ENCODE data around the gene MAVS. TPM values are rescaled to one million over a fixed set of nuclear protein-coding genes. Genes with fewer than 3 reads are reported as not detected.
A peak's percentile ranks its signal among the peaks of the same experiment; 100 is the strongest.

MAVS gene
- polyA plus RNA-seq (ENCODE audit: insufficient read length in 3 of 3) = 10 to 100 TPM; 23.9 to 28.3 (median 25.2) TPM

DNA sequence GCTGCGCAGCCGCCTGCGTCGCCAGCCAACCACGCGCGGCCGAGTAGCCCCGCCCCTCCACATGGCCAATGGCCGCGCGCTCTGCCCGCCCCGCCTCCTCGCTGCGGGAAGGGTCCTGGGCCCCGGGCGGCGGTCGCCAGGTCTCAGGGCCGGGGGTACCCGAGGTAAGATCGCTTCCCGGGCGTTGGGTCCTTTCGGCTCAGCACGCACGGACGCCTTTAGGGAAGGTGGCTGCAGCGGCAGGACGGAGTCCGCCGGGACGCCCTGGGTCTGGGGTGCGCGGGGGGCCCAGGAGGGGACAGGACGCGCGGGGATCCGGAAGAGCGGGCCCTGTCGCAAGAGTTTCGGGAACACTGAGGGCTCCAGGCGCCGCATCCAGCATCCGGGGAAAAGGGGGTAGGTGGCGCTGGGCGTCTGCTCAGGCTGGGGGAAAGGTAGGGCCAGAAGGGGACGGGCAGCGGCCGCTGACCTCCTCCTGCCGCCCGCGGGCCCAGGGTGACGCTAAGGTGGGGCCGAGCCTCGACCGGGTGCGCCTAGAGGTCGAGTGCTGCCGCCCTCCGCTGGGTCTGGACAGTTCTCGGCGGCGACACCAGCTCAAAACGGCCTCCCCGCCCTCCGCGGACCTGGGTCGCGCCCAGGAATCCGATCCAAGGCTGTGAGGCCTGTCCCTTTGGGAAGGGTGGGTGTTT lies at the start of gene MAVS:
Gene MAVS, plus strand, starts transcription at position 95 of the 689 bp plus-strand sequence. CDS start 7,791 bp downstream, outside the sequence.
- DNase-seq (ENCODE audit: low read depth in 3 of 3, low spot score in 2 of 3) = peak in 2 of 3 donors; percentile 71 to 74

DNA sequence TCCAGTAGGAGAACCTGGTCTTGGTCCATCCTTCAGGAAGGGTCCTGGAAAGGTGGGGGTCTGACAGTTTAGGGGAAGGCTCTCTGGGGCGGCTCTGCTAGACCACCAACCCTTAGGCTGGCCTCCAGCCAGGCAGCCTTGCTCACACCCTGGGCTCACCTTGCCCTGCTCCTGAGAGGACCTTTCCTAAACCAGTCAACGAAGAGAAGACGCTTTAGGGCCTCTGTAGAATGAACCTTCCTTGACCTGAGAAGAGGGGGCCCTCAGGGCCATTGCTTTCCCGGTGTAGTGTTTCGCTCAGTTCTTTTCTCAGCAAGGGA lies 49.4 kb upstream of the MAVS start:
- DNase-seq (ENCODE audit: low read depth in 3 of 3, low spot score in 2 of 3) = no peak

DNA sequence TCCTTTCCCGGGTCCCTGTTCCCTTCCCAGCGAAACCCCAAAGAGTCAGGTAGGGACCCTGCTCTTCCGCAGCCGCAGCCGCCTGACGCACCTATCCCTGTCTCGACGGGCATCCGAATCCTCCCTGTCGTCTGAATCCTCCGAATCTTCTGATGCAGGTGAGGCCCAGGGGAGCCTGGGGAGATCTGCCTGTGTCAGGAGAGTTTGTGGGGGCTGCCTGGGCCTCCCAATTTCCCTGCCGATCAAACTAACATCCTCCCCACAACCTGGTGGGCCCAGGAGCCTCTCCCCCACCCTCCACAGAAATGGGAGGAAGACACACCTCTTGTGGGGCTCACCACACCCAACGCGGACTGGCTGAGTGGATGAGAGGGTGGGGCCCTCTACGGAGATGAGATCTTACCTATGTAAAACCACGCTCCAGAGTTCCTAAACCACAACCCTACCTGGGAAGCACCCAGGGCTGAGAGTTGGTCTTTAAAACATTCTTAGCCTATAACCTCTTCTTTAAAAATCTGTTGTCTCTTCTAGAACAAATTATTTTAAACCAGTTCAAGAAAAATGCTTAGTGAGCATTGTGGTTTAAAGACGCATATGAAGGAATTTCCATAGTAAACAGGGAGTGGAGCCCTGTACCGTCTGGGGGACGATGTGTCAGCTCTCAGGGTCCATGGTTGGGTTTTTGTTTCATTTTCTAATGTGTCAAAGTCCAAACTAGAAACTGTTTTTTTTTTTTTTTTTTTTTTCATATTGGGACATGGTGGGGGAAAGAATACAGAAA lies 48.9 kb upstream of the MAVS start:
- DNase-seq (ENCODE audit: low read depth in 3 of 3, low spot score in 2 of 3) = no peak

DNA sequence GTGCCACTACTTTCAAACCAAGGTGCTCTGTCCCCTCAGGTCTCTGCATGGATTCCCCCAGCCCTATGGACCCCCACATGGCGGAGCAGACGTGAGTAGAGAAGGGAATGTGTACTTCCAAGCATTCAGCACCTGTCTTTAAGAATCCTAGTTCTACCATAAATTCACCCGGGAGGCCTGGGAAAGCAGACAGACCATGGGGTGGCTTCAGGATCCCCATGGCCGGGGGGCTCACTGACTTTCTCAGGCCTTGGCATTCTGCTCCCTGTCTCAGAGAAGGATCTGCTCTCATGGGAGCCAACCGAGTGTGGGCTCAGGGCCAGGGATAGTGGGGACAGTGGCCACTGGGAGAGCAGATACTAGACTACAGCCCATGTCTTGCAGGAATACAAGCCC lies 48.3 kb upstream of the MAVS start:
- no peak for DNase-seq (ENCODE audit: low read depth in 3 of 3, low spot score in 2 of 3)

DNA sequence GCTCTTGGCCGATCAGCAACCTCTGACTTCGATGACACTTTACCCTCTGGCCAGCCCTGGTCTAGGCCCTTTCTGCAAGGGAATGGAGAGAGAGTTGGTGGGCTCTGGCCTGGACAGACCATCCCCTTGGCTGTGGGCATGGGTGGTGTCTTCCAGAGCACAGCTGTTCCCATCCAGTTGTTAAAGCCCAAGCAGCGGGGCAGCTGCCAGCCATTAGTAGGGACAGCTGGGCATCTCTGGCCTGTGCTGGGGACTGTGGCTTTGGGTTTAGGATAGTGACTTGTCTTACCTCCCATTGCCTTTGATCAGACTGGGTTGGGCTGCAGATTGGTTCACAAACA lies 47.8 kb upstream of the MAVS start:
- no peak for DNase-seq (ENCODE audit: low read depth in 3 of 3, low spot score in 2 of 3)

DNA sequence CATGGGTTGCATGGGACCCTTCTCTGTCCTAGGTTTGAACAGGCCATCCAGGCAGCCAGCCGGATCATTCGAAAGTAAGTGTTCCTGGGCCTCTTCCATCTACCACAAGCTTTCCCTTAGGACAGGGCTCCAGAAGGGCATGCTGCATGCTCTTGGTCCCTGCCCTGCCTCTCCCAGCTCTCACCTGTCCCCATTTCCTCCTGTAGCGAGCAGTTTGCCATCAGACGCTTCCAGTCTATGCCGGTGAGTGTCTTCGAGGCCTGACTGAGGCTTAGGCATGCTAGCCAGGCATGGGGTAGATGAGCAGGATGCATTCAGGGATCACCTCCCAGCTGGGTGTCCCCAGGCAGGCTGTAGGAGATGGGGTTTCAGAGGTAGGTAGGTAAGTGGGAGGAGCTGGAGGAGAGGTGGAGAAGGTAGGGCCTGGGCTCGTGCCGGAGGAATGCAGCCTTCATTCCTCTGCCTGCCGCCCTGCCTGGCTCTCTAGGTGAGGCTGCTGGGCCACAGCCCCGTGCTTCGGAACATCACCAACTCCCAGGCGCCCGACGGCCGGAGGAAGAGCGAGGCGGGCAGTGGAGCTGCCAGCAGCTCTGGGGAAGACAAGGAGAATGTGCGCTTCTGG lies 46.3 kb upstream of the MAVS start:
- DNase-seq (ENCODE audit: low read depth in 3 of 3, low spot score in 2 of 3) = no peak

DNA sequence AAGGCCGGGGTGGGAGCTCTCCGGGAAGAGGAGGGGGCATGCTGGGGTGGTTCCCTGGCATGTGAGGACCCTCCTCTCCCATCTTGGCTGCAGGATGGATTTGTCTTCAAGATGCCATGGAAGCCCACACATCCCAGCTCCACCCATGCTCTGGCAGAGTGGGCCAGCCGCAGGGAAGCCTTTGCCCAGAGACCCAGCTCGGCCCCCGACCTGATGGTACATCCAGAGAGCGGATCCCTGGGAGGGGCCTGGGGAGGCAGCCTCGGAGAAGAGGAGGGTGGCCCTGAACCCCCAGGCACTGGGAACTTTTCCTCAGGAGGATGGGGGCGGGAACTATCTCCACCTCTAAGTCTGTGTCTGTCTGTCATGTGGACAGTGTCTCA lies 45.8 kb upstream of the MAVS start:
- DNase-seq (ENCODE audit: low read depth in 3 of 3, low spot score in 2 of 3) = no peak

DNA sequence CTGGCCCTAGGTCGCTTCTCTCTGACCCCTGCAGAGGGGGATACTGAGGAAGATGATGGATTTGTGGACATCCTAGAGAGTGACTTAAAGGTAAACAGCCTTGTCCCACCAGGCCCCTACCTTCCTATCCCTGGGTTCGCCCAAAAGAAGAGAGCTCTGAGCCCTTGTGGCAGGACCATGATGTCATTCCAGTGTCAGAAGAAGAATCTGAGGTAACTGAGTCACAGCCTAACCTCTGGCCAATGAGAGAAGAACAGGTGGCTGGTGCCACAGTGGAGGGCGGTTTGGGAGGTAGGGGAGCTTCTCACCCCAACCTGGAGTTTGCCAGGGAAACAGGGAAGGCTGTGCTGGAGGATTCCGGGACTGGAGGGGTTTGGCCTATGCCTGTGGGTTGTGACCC lies 45.3 kb upstream of the MAVS start:
- DNase-seq (ENCODE audit: low read depth in 3 of 3, low spot score in 2 of 3) = no peak

DNA sequence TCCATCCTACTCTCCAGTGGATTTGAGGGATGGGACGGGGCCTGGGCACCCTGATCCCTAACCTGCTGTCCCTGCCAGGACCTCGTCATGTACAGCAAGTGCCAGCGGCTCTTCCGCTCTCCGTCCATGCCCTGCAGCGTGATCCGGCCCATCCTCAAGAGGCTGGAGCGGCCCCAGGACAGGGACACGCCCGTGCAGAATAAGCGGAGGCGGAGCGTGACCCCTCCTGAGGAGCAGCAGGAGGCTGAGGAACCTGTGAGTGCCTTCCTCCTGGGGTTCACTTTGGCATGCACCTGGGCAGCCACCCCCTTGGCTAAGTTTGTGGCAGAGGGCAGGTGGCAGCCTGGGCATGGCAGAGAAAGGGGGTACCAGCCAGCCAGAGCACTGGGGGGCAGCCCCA lies 44.8 kb upstream of the MAVS start:
- no peak for DNase-seq (ENCODE audit: low read depth in 3 of 3, low spot score in 2 of 3)

DNA sequence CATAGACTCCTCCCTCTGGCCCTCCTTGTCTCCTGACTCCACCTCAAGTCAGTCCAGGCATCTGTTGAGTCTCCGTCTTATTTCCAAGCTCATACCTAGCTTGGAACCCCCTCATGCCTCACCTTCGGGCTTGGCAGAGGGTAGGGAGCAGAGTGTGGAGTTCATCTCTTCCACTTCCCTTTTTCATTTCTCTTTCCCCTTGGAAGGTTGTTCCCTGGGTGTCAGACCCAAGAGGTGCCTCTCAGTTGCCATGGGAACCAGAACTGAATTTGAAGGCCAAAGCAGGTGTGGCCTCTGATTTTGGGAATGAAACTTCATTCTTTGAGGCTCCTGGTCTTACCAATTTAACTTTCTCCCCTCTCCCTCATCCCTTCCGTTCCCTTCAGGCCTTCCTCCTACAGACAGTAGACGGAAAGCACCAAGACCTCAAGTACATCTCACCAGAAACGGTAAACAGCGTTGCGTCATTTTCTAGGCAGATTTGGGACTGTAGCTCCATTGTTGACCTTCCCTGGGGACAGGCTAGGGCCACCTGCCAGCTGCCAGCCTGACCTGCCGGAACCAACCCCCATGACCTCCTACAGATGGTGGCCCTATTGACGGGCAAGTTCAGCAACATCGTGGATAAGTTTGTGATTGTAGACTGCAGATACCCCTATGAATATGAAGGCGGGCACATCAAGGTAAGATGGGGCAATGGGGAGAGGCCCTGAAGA lies 44.0 kb upstream of the MAVS start:
- DNase-seq (ENCODE audit: low read depth in 3 of 3, low spot score in 2 of 3) = no peak

DNA sequence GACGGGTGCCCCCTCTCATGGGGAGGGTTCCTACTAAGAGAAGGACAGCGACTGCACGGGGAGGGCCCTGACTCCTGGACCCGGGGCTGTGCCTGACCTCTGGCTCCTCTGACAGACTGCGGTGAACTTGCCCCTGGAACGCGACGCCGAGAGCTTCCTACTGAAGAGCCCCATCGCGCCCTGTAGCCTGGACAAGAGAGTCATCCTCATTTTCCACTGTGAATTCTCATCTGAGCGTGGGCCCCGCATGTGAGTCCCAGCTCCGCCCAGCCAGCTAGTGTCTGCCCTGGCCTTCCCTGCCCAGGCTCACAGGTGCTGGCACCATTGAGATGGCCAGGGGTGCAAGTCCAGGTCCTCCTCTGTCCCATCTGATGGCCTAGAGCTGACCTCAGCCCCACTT lies 43.3 kb upstream of the MAVS start:
- DNase-seq (ENCODE audit: low read depth in 3 of 3, low spot score in 2 of 3) = no peak

DNA sequence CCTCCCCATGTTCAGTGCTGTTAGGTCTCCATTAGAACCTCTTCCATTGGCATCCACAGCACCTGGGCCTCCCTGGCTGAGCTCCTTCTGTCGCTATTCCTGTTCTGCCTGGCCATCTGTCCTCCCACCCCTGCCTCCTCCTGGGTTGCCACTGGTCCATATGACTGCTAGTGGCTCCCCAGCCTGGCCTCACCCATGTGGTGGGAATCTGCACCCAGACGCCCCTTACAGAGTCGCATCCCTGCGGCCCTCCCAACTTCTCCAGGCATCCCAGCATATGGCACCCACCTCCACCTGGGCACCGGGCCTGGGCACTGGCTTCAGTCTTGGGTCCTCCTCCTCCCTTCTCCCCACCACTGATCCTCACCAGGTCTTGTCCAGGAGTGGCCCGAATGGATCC lies 42.8 kb upstream of the MAVS start:
- no peak for DNase-seq (ENCODE audit: low read depth in 3 of 3, low spot score in 2 of 3)

DNA sequence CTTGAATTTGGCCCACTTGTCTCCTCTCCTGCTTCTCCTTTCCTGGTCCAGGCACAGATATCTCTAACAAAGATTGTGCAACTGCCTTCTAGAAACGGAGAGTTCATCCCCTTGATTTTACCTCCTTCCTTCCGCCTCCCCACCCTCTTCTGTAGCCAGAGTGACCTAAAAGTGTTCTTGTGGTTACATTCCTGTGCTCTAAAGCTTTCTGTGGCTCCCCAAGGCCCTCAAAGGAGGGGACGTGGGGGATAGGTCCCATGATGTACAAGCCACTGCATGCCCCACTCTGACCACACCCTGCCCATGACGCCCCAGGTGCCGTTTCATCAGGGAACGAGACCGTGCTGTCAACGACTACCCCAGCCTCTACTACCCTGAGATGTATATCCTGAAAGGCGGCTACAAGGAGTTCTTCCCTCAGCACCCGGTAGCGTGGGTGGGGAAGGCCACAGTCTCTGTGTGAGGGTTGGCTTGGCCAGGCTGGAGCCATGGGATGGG lies 42.3 kb upstream of the MAVS start:
- DNase-seq (ENCODE audit: low read depth in 3 of 3, low spot score in 2 of 3) = no peak

DNA sequence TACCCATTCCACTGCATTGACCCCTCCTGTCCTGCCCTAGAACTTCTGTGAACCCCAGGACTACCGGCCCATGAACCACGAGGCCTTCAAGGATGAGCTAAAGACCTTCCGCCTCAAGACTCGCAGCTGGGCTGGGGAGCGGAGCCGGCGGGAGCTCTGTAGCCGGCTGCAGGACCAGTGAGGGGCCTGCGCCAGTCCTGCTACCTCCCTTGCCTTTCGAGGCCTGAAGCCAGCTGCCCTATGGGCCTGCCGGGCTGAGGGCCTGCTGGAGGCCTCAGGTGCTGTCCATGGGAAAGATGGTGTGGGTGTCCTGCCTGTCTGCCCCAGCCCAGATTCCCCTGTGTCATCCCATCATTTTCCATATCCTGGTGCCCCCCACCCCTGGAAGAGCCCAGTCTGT lies 41.9 kb upstream of the MAVS start:
- DNase-seq (ENCODE audit: low read depth in 3 of 3, low spot score in 2 of 3) = no peak

DNA sequence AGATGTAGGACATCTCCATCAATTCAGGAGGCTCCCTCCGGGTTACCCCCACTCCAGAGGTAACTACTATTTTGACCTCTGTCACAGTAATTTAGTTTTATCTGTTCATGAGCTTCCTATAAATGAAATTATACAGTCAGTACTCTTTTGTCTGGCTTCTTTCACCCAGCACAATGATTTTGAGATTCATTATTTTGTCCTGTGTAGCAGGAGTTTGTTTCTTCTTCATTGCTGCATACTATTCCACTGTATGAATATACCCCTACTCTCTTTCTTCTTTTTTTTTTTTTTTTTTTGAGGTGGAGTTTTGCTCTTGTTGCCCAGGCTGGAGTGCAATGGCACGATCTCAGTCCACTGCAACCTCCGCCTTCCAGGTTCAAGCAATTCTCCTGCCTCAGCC lies 38.1 kb upstream of the MAVS start:
- no peak for DNase-seq (ENCODE audit: low read depth in 3 of 3, low spot score in 2 of 3)

DNA sequence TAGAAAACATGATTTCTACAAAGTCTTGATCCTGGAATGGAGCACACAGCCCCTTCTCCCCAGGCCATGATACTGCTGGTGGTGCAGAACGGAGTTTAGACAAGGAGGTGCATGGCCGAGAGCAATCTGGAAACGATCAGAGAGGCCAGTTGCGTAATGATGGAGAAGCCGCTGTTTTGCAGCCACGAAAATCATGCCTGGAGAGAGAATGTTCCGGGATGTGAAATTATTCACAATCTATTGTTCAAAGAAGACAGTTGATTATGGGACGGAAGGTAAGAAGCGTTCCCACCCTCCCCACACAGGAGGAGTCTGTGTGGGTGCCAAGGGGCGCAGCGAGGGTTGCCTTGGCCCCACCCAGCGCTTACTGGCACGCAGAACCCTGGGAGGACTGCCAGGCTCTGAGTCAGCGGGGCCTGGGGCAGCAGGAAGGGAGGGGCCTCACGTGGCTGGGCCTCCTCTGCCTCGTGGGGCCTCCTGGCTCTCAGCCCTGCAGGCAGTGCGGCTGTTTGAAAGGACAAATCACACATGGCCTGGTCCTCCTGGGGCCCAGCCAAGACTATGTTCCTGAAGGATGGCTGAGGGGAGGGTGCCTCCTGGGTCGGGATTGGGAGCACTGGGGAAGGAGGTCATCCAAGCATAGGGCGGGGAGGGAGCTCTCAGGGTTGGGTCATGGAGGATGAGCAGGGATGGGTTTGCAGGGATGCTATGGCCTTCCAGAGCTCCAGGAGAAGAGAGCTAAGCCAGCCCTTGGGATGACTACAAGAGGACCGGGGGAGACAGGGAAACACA lies 35.0 kb upstream of the MAVS start:
- peak in 2 of 3 donors; percentile 79 for DNase-seq (ENCODE audit: low read depth in 3 of 3, low spot score in 2 of 3)

DNA sequence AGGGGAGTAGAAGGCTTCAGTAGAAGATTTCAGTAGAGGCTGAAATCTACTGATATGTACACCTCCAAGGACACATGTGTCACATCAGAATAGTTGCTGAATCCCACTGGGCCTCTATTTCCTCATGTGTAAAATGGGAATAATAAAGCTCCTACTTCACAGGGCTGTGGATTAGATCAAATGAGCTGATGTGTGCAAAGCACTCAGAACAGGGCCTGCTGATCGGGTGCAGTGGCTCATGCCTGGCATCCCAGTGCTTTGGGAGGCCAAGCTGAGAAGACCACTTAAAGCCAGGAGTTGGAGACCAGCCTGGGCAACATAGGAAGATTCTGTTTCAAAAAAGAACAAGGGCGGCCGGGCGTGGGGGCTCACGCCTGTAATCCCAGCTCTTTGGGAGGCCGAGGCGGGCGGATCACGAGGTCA lies 34.4 kb upstream of the MAVS start:
- no peak for DNase-seq (ENCODE audit: low read depth in 3 of 3, low spot score in 2 of 3)

DNA sequence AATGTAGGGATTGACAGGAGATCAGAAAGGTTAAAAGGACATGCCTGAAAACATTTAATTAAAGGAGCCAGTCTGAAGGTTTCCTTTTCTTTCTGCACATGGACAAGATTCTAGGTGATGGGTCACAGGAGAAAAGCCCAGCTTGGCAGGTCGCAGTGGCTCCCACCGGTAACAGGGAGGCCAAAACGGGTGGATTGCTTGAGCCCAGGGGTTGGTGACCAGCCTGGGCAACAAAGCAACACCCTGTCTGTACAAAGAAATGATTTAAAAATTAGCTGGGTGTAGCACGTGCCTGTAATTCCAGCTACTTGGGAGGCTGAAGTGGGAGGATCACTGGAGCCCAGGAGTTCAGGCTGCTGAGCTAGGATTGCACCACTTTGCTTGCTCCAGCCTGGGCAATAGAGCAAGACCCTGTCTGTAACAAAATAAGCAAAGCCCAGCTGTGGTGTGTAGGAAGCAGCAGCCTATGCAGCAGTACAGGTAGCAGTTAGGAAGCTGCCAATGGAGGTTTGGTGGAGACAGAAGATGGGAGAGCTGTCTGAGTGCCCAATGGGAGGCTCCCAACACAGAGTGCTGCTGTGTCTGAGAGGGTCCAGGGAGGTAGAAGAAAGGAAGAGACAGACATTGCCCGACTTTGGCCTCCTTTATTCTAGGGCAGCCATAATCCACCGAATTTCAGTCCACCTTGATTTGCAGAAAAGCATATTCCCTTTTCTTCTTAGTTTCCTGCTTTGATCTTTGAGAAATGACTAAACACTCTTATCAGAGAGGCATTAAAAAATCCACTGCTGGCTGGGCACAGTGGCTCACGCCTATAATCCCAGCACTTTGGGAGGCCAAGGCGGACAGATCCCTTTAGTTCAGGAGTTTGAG lies 33.4 kb upstream of the MAVS start:
- DNase-seq (ENCODE audit: low read depth in 3 of 3, low spot score in 2 of 3) = no peak

DNA sequence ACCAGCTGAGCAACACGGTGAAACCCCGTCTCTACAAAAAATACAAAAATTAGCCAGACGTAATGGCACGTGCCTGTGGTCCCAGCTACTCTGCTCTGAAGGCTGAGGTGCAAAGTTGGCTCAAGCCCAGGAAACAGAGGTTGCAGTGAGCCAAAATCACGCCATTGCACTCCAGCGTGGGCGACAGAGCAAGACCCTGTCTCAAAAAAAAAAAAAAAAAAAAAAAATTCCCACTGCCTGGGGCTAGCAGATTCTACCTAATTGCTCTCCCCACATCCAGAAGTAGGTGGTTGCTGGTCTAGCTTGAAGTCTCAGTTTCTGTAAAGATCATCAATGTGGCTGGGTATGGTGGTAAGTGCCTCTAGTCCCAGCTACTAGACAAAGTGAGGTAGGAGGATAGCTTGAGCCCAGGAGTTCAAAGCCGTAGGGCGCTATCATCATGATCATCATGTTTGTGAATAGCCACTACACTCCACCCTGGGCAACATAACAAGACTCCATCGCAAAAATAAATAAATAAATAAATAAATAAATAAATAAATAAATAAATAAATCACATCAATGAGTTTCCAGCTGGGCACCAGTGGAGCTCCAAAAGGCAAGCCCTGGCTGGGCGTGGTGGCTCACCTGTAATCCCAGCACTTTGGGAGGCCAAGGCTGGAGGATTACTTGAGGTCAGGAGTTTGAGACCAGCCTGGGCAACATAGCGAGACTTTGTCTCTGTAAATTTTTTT lies 32.6 kb upstream of the MAVS start:
- no peak for DNase-seq (ENCODE audit: low read depth in 3 of 3, low spot score in 2 of 3)

Data from right renal cortex interstitium (tissue), 3 donors.